Measurements from ENCODE around the gene UNK. TPM values are rescaled to one million over a fixed set of nuclear protein-coding genes. Genes with fewer than 3 reads are reported as not detected.

The UNK gene
- total RNA-seq, 4 donors from 2014 or later: 18.0 to 23.7 (median 20.0) TPM

DNA sequence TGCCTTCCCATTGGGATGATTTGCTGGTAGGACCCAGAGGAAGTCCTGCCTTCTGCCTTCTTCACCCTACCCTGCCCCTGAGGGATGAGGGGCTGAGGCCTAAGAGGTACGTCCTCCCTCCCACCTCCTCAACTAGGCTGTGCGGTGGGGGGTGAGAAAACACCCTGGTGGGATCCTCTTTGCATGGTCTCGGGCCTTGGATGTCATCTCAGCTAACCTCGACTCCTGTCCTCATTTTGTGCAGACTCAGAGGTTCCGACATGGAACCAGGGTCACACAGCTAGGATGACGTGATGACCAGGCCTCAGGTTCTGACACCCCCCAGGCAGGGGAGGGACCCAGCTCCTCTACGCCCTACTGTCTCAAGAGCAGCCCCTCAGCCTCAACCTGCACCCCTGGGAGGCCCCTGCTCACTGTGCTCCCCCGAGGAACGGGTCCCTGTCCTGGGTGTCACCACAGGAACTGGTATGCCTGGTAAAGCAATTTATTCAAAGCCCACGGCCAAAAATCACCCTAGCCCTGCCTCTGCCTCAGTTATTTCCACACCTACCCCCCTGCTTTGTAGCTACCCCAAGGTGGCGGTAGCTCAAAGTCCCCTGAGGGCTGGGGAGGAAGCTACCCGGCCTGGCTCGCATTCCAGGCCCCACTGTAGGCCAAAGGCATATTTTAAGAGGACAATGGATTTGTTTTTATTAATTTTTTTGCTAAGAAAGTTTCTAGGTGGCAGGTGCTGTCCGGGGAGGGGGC, 42.1 kb downstream of the UNK start:
- Histone ChIP-seq H3K27ac (replicated peaks in 1 of 4) (peak overlapping the region; percentile 73 to 84 (median 78)), H3K4me1 (peaks cover 26 to 45% (median 34%) of the 10 kb centered on the region in 4 donors), H3K36me3 (peaks cover 0 to 78% (median 55%) of the 10 kb centered on the region in 4 donors), H3K4me3 (no peak overlapping the region), H3K27me3 (no peaks in the 10 kb centered on the region), H3K9me3 (no peaks in the 10 kb centered on the region)
- DNase-seq (ENCODE audit: extremely low spot score): no peak
- TF ChIP-seq EP300 (IDR thresholded peaks at IDR 0.05) (no peak), POLR2AphosphoS5 (IDR thresholded peaks at IDR 0.05) (no peak), POLR2A (IDR thresholded peaks at IDR 0.05; ENCODE audit: low read depth) (no peak), CTCF (IDR thresholded peaks at IDR 0.05) (no peak)
- intact Hi-C loops (cut with DNase I): loop anchor here (10.0 kb wide), 1 partner anchor 62 kb away; the partner anchor contains the start of gene GALK1
- 59% methylated on average over 11 of the region's 14 CpGs for WGBS

- no peak for DNase-seq (ENCODE audit: extremely low spot score)
- intact Hi-C loops (cut with DNase I): loop anchor here (10.0 kb wide), 1 partner anchor 63 kb away; the partner anchor contains the start of gene GALK1
- no peaks in the 10 kb centered on the region for H3K27me3 ChIP-seq
- H3K4me1 ChIP-seq: peaks cover 28 to 40% (median 32%) of the 10 kb centered on the region in 4 donors
- WGBS: 25% methylated on average over 7 of the region's 21 CpGs
- peak; percentile 66 for TF ChIP-seq POLR2AphosphoS5 (IDR thresholded peaks at IDR 0.05)
- TF ChIP-seq CTCF (IDR thresholded peaks at IDR 0.05): peak; percentile 69 to 78 (median 71)
- no peak for TF ChIP-seq POLR2A (IDR thresholded peaks at IDR 0.05; ENCODE audit: low read depth)
- H3K9me3 ChIP-seq: no peaks in the 10 kb centered on the region
- H3K4me3 ChIP-seq: peak overlapping the region; percentile 48 to 53 (median 49)
- H3K27ac ChIP-seq (replicated peaks in 1 of 4): peak overlapping the region; percentile 73 to 84 (median 78)
- peaks cover 0 to 70% (median 48%) of the 10 kb centered on the region in 4 donors for H3K36me3 ChIP-seq
Observed at GRCh38 chr17:75827308-75828075, 42.9 kb downstream of the UNK start.

DNA sequence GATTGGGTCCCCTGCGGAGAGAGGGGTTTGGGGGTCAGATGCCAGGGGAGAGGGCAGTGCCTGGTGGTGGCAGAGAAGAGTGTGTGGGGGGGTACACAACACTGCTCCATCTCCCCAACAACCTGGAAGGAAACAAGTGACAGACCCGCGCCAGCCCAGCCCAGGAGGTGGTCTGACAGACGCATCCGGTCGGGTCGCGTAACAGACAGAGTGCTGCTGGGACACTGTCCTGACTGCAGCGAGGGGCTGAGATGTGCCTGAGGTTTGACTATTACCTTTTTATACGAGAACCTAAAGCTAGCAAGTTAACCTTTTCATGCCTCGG, 43.4 kb downstream of the UNK start:
- Histone ChIP-seq H3K9me3 (no peaks in the 10 kb centered on the region), H3K27ac (replicated peaks in 1 of 4) (peak overlapping the region; percentile 73 to 84 (median 78)), H3K36me3 (peaks cover 0 to 65% (median 42%) of the 10 kb centered on the region in 4 donors), H3K4me1 (peaks cover 31 to 41% (median 36%) of the 10 kb centered on the region in 4 donors), H3K4me3 (peak overlapping the region; percentile 48 to 53 (median 49)), H3K27me3 (no peaks in the 10 kb centered on the region)
- intact Hi-C loops (cut with DNase I): loop anchor here (10.0 kb wide), 1 partner anchor 63 kb away; the partner anchor contains the start of gene GALK1
- DNase-seq (ENCODE audit: extremely low spot score): no peak
- TF ChIP-seq POLR2AphosphoS5 (IDR thresholded peaks at IDR 0.05) (no peak), EP300 (IDR thresholded peaks at IDR 0.05) (no peak), CTCF (IDR thresholded peaks at IDR 0.05) (no peak)
- WGBS: 12% methylated on average over 3 of the region's 11 CpGs

- Histone ChIP-seq H3K4me1 (peaks cover 31 to 44% (median 39%) of the 10 kb centered on the region in 4 donors), H3K9me3 (no peaks in the 10 kb centered on the region), H3K36me3 (peaks cover 0 to 64% (median 36%) of the 10 kb centered on the region in 4 donors), H3K4me3 (no peak overlapping the region), H3K27ac (replicated peaks in 1 of 4) (peak overlapping the region in 1 of 4 donors; percentile 30), H3K27me3 (no peaks in the 10 kb centered on the region)
- intact Hi-C loops (cut with DNase I): loop anchor here (10.0 kb wide), 1 partner anchor 64 kb away; the partner anchor contains the start of gene GALK1
- TF ChIP-seq CTCF (IDR thresholded peaks at IDR 0.05) (no peak), EP300 (IDR thresholded peaks at IDR 0.05) (no peak), POLR2A (IDR thresholded peaks at IDR 0.05; ENCODE audit: low read depth) (no peak), POLR2AphosphoS5 (IDR thresholded peaks at IDR 0.05) (no peak)
- WGBS: 91% methylated on average over 18 of the region's 19 CpGs
- no peak for DNase-seq (ENCODE audit: extremely low spot score)
Observed at GRCh38 chr17:75828741-75829140, 44.1 kb downstream of the UNK start.

All from esophagus muscularis mucosa (tissue), 4 donors.